Activated T-helper 17 cell treated with anti-CD3 and anti-CD28 coated beads, Interleukin-2, amount 50 U/mL, for 72 hours (primary cell): ENCODE measurements around the gene ANKRD52. TPM values are rescaled to one million over a fixed set of nuclear protein-coding genes. Genes with fewer than 3 reads are reported as not detected.
A peak's percentile ranks its signal among the peaks of the same experiment; 100 is the strongest.
"Not testable (repeated sequence)": the region's sequence is repeated elsewhere in the genome, so short reads cannot be mapped to it uniquely, and the experiment has no call there.

Experiments
- ATAC-seq: fragments of 150-1000 bp; cut with Tn5 transposase; replicated peaks from 2 replicates; pipeline ENCODE4 v1.10.0; 2021; ENCODE audit warnings: mild to moderate bottlenecking, moderate library complexity
- H3K27ac Mint-ChIP-seq: one replicate; pipeline ENCODE4 v1.8.0; 2022; ENCODE audit warnings: mixed read lengths
- H3K27me3 Mint-ChIP-seq: one replicate; pipeline ENCODE4 v1.8.0; 2022; ENCODE audit warnings: mixed read lengths
- H3K36me3 Mint-ChIP-seq: one replicate; pipeline ENCODE4 v1.8.0; 2022; ENCODE audit warnings: low read depth, mild to moderate bottlenecking, mixed read lengths
- H3K4me1 Mint-ChIP-seq: one replicate; pipeline ENCODE4 v1.8.0; 2022; ENCODE audit warnings: mixed read lengths
- H3K4me3 Mint-ChIP-seq: one replicate; pipeline ENCODE4 v1.8.0; 2022; ENCODE audit warnings: mild to moderate bottlenecking, mixed read lengths
- H3K9me3 Mint-ChIP-seq: one replicate; pipeline ENCODE4 v1.8.0; 2022; ENCODE audit warnings: mixed read lengths
- total RNA-seq, 2 donors: library from RNA; stranded (reverse); gene quantifications; one replicate each; pipeline ENCODE4 v1.2.3, GENCODE V29; 2022

Gene ANKRD52
- total RNA-seq, 2 donors from 2014 or later = 31.1 to 43.0 TPM

- Mint-ChIP-seq H3K36me3 (peaks cover 89% of the 10 kb centered on the region), H3K9me3 (no peaks in the 10 kb centered on the region), H3K27ac (peak overlapping the region; percentile 57), H3K4me3 (no peak overlapping the region), H3K4me1 (peaks cover 2% of the 10 kb centered on the region), H3K27me3 (no peaks in the 10 kb centered on the region)
- ATAC-seq = no peak
Measured at GRCh38 chr12:56286044-56286830, 28.1 kb upstream of the ANKRD52 start.

- H3K9me3 Mint-ChIP-seq, H3K4me1 Mint-ChIP-seq, H3K4me3 Mint-ChIP-seq, H3K27ac Mint-ChIP-seq, H3K27me3 Mint-ChIP-seq, ATAC-seq: not testable (repeated sequence)
- H3K36me3 Mint-ChIP-seq = peaks cover 90% of the 10 kb centered on the region
Measured at GRCh38 chr12:56284263-56284662, 26.1 kb upstream of the ANKRD52 start.

GRCh38 chr12:56282579-56282978 is 24.4 kb upstream of the ANKRD52 start:
- Mint-ChIP-seq H3K27me3 (no peaks in the 10 kb centered on the region), H3K36me3 (peaks cover 89% of the 10 kb centered on the region), H3K4me3 (no peak overlapping the region), H3K27ac (peak overlapping the region; percentile 27), H3K9me3 (no peaks in the 10 kb centered on the region), H3K4me1 (no peaks in the 10 kb centered on the region)
- no peak for ATAC-seq

GRCh38 chr12:56282030-56282429 is 23.8 kb upstream of the ANKRD52 start:
- Mint-ChIP-seq H3K9me3 (no peaks in the 10 kb centered on the region), H3K4me3 (no peak overlapping the region)

GRCh38 chr12:56280849-56281248 is 22.7 kb upstream of the ANKRD52 start:
- Mint-ChIP-seq H3K9me3 (no peaks in the 10 kb centered on the region), H3K27ac (no peak overlapping the region), H3K27me3 (no peaks in the 10 kb centered on the region), H3K4me1 (no peaks in the 10 kb centered on the region), H3K36me3 (peaks cover 93% of the 10 kb centered on the region), H3K4me3 (no peak overlapping the region)
- ATAC-seq = no peak

More at GRCh38 chr12:56282030-56282429, 23.8 kb upstream of the ANKRD52 start:
- H3K36me3 Mint-ChIP-seq = peaks cover 93% of the 10 kb centered on the region
- H3K4me1 Mint-ChIP-seq = no peaks in the 10 kb centered on the region
- no peak for ATAC-seq
- no peaks in the 10 kb centered on the region for H3K27me3 Mint-ChIP-seq
- peak overlapping the region; percentile 27 for H3K27ac Mint-ChIP-seq

- peaks cover 96% of the 10 kb centered on the region for H3K36me3 Mint-ChIP-seq
Measured at GRCh38 chr12:56278905-56279304, 20.7 kb upstream of the ANKRD52 start.

GRCh38 chr12:56274299-56274698 is 16.1 kb upstream of the ANKRD52 start:
- H3K4me3 Mint-ChIP-seq = no peak overlapping the region
- no peak overlapping the region for H3K27ac Mint-ChIP-seq
- peaks cover 95% of the 10 kb centered on the region for H3K36me3 Mint-ChIP-seq
- H3K4me1 Mint-ChIP-seq = peaks cover 1% of the 10 kb centered on the region
- no peak for ATAC-seq
- H3K9me3 Mint-ChIP-seq = no peaks in the 10 kb centered on the region
- no peaks in the 10 kb centered on the region for H3K27me3 Mint-ChIP-seq

More at GRCh38 chr12:56278905-56279304, 20.7 kb upstream of the ANKRD52 start:
- Mint-ChIP-seq H3K4me3 (no peak overlapping the region), H3K9me3 (no peaks in the 10 kb centered on the region), H3K27me3 (no peaks in the 10 kb centered on the region), H3K4me1 (no peaks in the 10 kb centered on the region), H3K27ac (no peak overlapping the region)
- no peak for ATAC-seq

- H3K4me1 Mint-ChIP-seq = peaks cover 11% of the 10 kb centered on the region
- H3K9me3 Mint-ChIP-seq, H3K27me3 Mint-ChIP-seq, H3K27ac Mint-ChIP-seq, ATAC-seq, H3K4me3 Mint-ChIP-seq: not testable (repeated sequence)
- H3K36me3 Mint-ChIP-seq = peaks cover 83% of the 10 kb centered on the region
Measured at GRCh38 chr12:56272468-56272867, 14.3 kb upstream of the ANKRD52 start.

GRCh38 chr12:56271031-56271430 is 12.8 kb upstream of the ANKRD52 start:
- Mint-ChIP-seq H3K9me3 (no peaks in the 10 kb centered on the region), H3K36me3 (peaks cover 68% of the 10 kb centered on the region), H3K27ac (peak overlapping the region; percentile 69), H3K27me3 (no peaks in the 10 kb centered on the region), H3K4me1 (peaks cover 18% of the 10 kb centered on the region), H3K4me3 (no peak overlapping the region)
- ATAC-seq = no peak

GRCh38 chr12:56267443-56268071 is 9.4 kb upstream of the ANKRD52 start:
- peak overlapping the region; percentile 59 for H3K27ac Mint-ChIP-seq

GRCh38 chr12:56266693-56267442 is 8.7 kb upstream of the ANKRD52 start, which contains the start of gene COQ10A:
Gene COQ10A (plus strand): TSS chr12:56266942. CDS start chr12:56267119, 177 bp downstream.
- H3K36me3 Mint-ChIP-seq = peaks cover 27% of the 10 kb centered on the region

More at GRCh38 chr12:56267443-56268071, 9.4 kb upstream of the ANKRD52 start:
- Mint-ChIP-seq H3K27me3 (no peaks in the 10 kb centered on the region), H3K9me3 (no peaks in the 10 kb centered on the region), H3K4me1 (peaks cover 18% of the 10 kb centered on the region), H3K36me3 (peaks cover 34% of the 10 kb centered on the region), H3K4me3 (peak overlapping the region; percentile 97)
- no peak for ATAC-seq

GRCh38 chr12:56266068-56266692 is 8.0 kb upstream of the ANKRD52 start:
- Mint-ChIP-seq H3K36me3 (peaks cover 20% of the 10 kb centered on the region), H3K4me1 (peaks cover 18% of the 10 kb centered on the region), H3K4me3 (peak overlapping the region; percentile 97), H3K27ac (peak overlapping the region; percentile 94)
- H3K9me3 Mint-ChIP-seq, ATAC-seq, H3K27me3 Mint-ChIP-seq: not testable (repeated sequence)

More at GRCh38 chr12:56266693-56267442, 8.7 kb upstream of the ANKRD52 start, which contains the start of gene COQ10A:
- Mint-ChIP-seq H3K4me1 (peaks cover 18% of the 10 kb centered on the region), H3K27me3 (no peaks in the 10 kb centered on the region), H3K27ac (peak within 1 kb of the TSS; percentile 94), H3K4me3 (peak within 1 kb of the TSS; percentile 97), H3K9me3 (no peaks in the 10 kb centered on the region)
- ATAC-seq = peak; percentile 94

GRCh38 chr12:56262955-56263354 is 4.8 kb upstream of the ANKRD52 start:
- ATAC-seq, H3K4me3 Mint-ChIP-seq, H3K9me3 Mint-ChIP-seq, H3K36me3 Mint-ChIP-seq, H3K27me3 Mint-ChIP-seq, H3K27ac Mint-ChIP-seq: not testable (repeated sequence)
- H3K4me1 Mint-ChIP-seq = peaks cover 18% of the 10 kb centered on the region
